GM12892 (cell line): ENCODE measurements around the gene SPEG.

Experiments used
- POLR2A ChIP-seq: IDR thresholded peaks from 2 replicates; pipeline ENCODE4 v1.6.1; 2011; ENCODE audit warnings: low read depth, low read length, control low read depth
- POLR2AphosphoS5 ChIP-seq: IDR thresholded peaks from 2 replicates; pipeline ENCODE4 v1.6.1; 2011; ENCODE audit warnings: low read depth, low read length, control low read depth
- TAF1 ChIP-seq: IDR thresholded peaks from 2 replicates; pipeline ENCODE4 v1.6.1; 2011; ENCODE audit warnings: low read depth, mild to moderate bottlenecking, control low read depth, low read length, borderline replicate concordance

- TF ChIP-seq POLR2A (no peak), TAF1 (no peak), POLR2AphosphoS5 (no peak)
Measured at GRCh38 chr2:219490600-219491130, 56.0 kb downstream of the SPEG start.
